ENCODE results near the gene OR4E1. TPM values are rescaled to one million over a fixed set of nuclear protein-coding genes. Genes with fewer than 3 reads are reported as not detected.

Gene OR4E1
- total RNA-seq, 2 donors from 2014 or later: not detected

- no peak for DNase-seq (ENCODE audit: low spot score)
- Histone ChIP-seq H3K4me1 (replicated peaks) (no peaks in the 10 kb centered on the region), H3K36me3 (no peaks in the 10 kb centered on the region), H3K9me3 (no peaks in the 10 kb centered on the region), H3K27ac (no peak overlapping the region), H3K4me3 (no peak overlapping the region), H3K27me3 (replicated peaks; ENCODE audit: insufficient read depth) (no peaks in the 10 kb centered on the region)
- intact Hi-C loops (cut with DNase I): no loop called here
- WGBS: 78% methylated on average over 4 of the region's 4 CpGs
- TF ChIP-seq CTCF (IDR thresholded peaks at IDR 0.05): no peak
- TF ChIP-seq POLR2AphosphoS5 (IDR thresholded peaks at IDR 0.05): no peak
- TF ChIP-seq POLR2A (IDR thresholded peaks at IDR 0.05): no peak
Measured at GRCh38 chr14:21675566-21675965, 1.9 kb upstream of the OR4E1 start.

- no peaks in the 10 kb centered on the region for H3K9me3 ChIP-seq
- WGBS: 84% methylated on average over 1 of the region's 1 CpG
- no peak for DNase-seq (ENCODE audit: low spot score)
- no peaks in the 10 kb centered on the region for H3K4me1 ChIP-seq (replicated peaks)
- no peaks in the 10 kb centered on the region for H3K36me3 ChIP-seq
- H3K4me3 ChIP-seq: no peak overlapping the region
- TF ChIP-seq POLR2A (IDR thresholded peaks at IDR 0.05): no peak
- no peak for TF ChIP-seq CTCF (IDR thresholded peaks at IDR 0.05)
- TF ChIP-seq POLR2AphosphoS5 (IDR thresholded peaks at IDR 0.05): no peak
- H3K27me3 ChIP-seq (replicated peaks; ENCODE audit: insufficient read depth): no peaks in the 10 kb centered on the region
- no peak overlapping the region for H3K27ac ChIP-seq
- intact Hi-C loops (cut with DNase I): no loop called here
Measured at GRCh38 chr14:21672116-21672515, 1.5 kb downstream of the OR4E1 start.

- H3K9me3 ChIP-seq: no peaks in the 10 kb centered on the region
- DNase-seq (ENCODE audit: low spot score): no peak
- no peak overlapping the region for H3K4me3 ChIP-seq
- no peak overlapping the region for H3K27ac ChIP-seq
- TF ChIP-seq POLR2AphosphoS5 (IDR thresholded peaks at IDR 0.05): no peak
- TF ChIP-seq POLR2A (IDR thresholded peaks at IDR 0.05): no peak
- TF ChIP-seq CTCF (IDR thresholded peaks at IDR 0.05): no peak
- H3K4me1 ChIP-seq (replicated peaks): no peaks in the 10 kb centered on the region
- H3K27me3 ChIP-seq (replicated peaks; ENCODE audit: insufficient read depth): no peaks in the 10 kb centered on the region
- H3K36me3 ChIP-seq: no peaks in the 10 kb centered on the region
- intact Hi-C loops (cut with DNase I): no loop called here
- WGBS: 62% methylated on average over 2 of the region's 2 CpGs
Measured at GRCh38 chr14:21671371-21671770, 2.2 kb downstream of the OR4E1 start.

DNA sequence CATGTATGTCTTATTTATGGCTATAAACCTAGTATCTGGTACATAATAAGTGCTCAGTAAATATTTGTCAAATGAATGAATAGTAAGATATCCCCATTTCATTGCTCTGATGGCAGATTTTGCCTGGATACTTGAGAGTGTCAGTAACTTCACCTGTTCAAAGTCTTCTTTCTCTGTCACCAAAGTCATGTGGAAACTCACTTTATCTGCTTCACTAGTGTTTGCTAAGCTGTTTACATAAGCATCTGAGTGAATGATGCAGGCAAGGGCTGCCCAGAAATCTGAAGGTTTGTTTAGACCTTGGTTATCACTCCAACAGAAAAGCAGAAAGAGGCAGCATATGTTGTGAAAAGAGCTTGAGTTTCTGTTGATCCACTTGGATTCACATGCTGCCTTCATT lies 4.3 kb downstream of the OR4E1 start:
- intact Hi-C loops (cut with DNase I): no loop called here
- Histone ChIP-seq H3K9me3 (no peaks in the 10 kb centered on the region), H3K4me1 (replicated peaks) (no peaks in the 10 kb centered on the region), H3K27ac (no peak overlapping the region), H3K36me3 (no peaks in the 10 kb centered on the region), H3K27me3 (replicated peaks; ENCODE audit: insufficient read depth) (no peaks in the 10 kb centered on the region), H3K4me3 (no peak overlapping the region)
- TF ChIP-seq CTCF (IDR thresholded peaks at IDR 0.05) (no peak), POLR2AphosphoS5 (IDR thresholded peaks at IDR 0.05) (no peak), POLR2A (IDR thresholded peaks at IDR 0.05) (no peak)
- no peak for DNase-seq (ENCODE audit: low spot score)

DNA sequence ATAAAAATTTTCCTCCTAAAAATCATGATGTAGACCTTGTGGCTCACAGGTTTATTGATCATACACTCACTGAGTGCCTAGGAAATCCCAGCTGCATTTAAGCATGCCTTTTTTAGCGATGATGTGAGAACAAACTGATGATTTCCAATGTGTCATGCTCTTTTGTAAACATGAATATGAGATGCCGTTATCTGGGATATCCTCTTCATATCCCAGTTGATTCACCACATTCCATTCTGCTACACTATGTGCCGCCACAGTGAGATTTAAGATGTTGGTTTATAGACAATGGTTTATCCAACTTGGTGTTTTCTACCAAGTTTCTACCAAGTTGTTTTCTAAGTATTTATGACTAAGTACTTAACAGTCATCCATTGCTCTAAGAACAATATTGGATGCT lies 5.2 kb downstream of the OR4E1 start:
- Histone ChIP-seq H3K27me3 (replicated peaks; ENCODE audit: insufficient read depth) (no peaks in the 10 kb centered on the region), H3K9me3 (no peaks in the 10 kb centered on the region), H3K4me3 (no peak overlapping the region), H3K4me1 (replicated peaks) (no peaks in the 10 kb centered on the region), H3K36me3 (no peaks in the 10 kb centered on the region), H3K27ac (no peak overlapping the region)
- no peak for DNase-seq (ENCODE audit: low spot score)
- whole genome bisulfite sequencing: 64% methylated on average over 3 of the region's 3 CpGs
- intact Hi-C loops (cut with DNase I): no loop called here
- no peak for TF ChIP-seq POLR2A (IDR thresholded peaks at IDR 0.05)
- no peak for TF ChIP-seq CTCF (IDR thresholded peaks at IDR 0.05)
- TF ChIP-seq POLR2AphosphoS5 (IDR thresholded peaks at IDR 0.05): no peak
